Kidney epithelial cell (primary cell): ENCODE results near the gene UBC. TPM values are rescaled to one million over a fixed set of nuclear protein-coding genes. Genes with fewer than 3 reads are reported as not detected.
A peak's percentile ranks its signal among the peaks of the same experiment; 100 is the strongest.

Experiments
- DNase-seq: peaks from one replicate; pipeline ENCODE4 v3.0.0-alpha.2; 2010; ENCODE audit warnings: low read depth
- H3K27me3 ChIP-seq: 2 replicates; pipeline ENCODE4 v1.6.0; 2011; ENCODE audit warnings: low read length; ENCODE audit not compliant: control insufficient read depth, insufficient read depth
- H3K36me3 ChIP-seq: 2 replicates; pipeline ENCODE4 v1.5.1; 2011; ENCODE audit warnings: low read length; ENCODE audit not compliant: control insufficient read depth, insufficient read depth
- H3K4me3 ChIP-seq: 2 replicates; pipeline ENCODE4 v1.5.1; 2011; ENCODE audit warnings: low read depth, mild to moderate bottlenecking, control low read depth, low read length
- CTCF ChIP-seq: IDR thresholded peaks from 2 replicates; pipeline ENCODE4 v1.5.1; 2011; ENCODE audit warnings: mild to moderate bottlenecking, moderate library complexity, low read length, control low read depth, inconsistent platforms; ENCODE audit not compliant: insufficient read depth, poor library complexity, severe bottlenecking
- total RNA-seq: library from RNA; depleted of rRNA; stranded (reverse); fragments of >200 nt; gene quantifications from 2 replicates; pipeline ENCODE4 v1.2.3, GENCODE V29; 2015

The UBC gene
- total RNA-seq, 1 donor from 2014 or later, result 1,432 TPM

DNA sequence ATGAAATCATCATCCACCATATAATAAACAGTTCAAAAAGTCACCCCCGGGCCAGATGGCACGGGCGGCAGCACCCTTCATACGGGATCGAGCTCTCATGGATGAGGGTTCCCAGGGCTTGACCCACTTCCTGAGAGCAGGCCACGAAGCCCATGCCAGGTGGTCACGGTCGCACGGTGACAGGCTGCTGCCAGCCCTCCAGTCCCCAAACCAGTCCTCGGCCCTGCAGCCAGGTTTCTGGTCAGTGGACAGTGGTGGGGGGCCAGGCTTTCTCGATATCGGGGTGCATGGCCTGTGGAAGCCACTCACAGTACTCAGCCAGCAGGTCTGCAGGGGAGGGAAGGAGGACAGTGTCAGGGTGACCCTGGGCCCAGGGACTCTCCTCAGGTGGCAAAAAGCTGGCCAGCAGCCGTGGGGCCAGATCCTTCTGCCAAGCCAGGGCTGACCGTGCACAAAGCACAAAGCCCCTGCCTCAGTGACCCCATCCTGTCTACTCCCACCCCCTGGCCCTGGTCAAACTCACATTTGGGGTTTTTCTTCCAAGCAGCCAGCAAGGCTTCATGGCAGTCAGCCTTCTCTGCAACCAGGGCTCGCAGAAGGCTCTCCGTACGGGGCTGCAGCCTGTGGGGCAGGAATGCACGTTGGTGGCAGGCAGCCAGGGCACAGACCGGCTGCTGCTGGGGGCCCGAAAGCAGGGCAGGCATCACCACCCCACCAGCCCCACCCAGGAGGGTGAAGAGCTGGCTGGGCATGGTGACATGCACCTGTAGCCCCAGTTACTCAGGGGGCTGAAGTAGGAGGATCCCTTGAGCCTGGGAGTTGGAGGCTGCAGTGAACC is 33.3 kb upstream of the UBC start:
- TF ChIP-seq CTCF, result no peak
- Histone ChIP-seq H3K4me3 (no peak overlapping the region), H3K36me3 (no peaks in the 10 kb centered on the region), H3K27me3 (no peaks in the 10 kb centered on the region)
- no peak for DNase-seq

- no peaks in the 10 kb centered on the region for H3K36me3 ChIP-seq
- H3K4me3 ChIP-seq, result no peak overlapping the region
- H3K27me3 ChIP-seq, result no peaks in the 10 kb centered on the region
- no peak for DNase-seq
- TF ChIP-seq CTCF, result no peak
Measured at GRCh38 chr12:124947013-124947412, 32.6 kb upstream of the UBC start.

DNA sequence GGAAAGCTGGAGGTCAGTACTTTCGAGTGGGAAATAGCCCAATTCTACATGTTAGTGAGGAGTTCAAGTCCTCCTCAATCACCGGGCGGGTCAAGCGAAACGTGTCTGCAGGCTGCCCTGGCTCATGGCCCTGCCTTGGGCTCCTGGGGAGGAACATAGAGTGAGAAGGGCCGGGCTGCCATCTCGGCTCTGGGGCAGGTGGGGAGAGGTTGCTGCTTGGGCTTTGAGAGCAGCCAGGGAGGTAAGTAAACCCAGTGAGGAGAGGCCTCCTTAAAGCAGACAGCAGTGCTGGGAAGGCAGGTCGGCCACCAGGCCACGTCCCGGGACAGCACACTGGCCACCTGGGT is 32.0 kb upstream of the UBC start:
- no peak for DNase-seq
- TF ChIP-seq CTCF, result no peak
- H3K4me3 ChIP-seq, result no peak overlapping the region
- H3K27me3 ChIP-seq, result no peaks in the 10 kb centered on the region
- H3K36me3 ChIP-seq, result no peaks in the 10 kb centered on the region

- TF ChIP-seq CTCF, result no peak
- no peaks in the 10 kb centered on the region for H3K36me3 ChIP-seq
- peak overlapping the region; percentile 1 for H3K4me3 ChIP-seq
- DNase-seq, result no peak
- H3K27me3 ChIP-seq, result no peaks in the 10 kb centered on the region
Measured at GRCh38 chr12:124941170-124941527, 26.7 kb upstream of the UBC start.

DNA sequence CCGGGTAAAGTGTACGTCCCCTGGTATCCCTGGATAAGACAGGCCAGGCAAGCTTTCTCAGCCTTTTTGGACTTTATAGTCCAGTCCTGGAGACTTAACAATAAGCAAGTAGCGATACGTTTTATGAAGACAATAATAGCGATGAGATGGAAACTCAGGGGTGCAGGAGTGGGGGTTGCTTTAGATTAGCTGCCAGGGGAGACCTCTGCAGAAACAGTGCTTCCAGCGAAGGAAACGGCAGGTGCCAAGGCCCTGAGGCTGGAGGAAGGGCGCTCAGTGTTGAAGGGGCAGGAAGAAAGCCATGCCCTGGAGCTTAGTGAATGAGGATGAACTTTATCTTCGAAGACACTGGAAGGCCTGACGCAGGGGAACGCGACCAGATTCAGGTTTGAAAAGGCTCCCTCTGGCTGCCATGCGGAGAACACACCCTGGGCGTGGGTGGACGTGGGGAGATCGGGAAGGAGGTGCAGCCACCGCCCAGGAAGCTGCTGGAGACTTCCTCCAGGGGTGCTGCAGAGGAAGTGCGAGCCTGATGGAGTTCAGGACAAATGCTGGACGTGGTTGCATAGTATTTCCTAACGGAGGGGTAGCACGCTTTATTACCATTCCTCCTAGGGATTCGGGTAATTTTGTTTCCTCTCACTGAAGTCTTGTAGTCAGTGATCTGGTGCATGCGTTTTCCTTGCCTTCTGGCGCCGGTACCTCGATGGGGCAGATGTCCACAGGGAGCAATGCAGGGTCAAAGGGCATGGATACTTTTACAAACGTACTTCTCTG is 26.1 kb upstream of the UBC start:
- DNase-seq, result no peak
- Histone ChIP-seq H3K36me3 (no peaks in the 10 kb centered on the region), H3K27me3 (no peaks in the 10 kb centered on the region), H3K4me3 (peak overlapping the region; percentile 1)
- peak; percentile 91 for TF ChIP-seq CTCF
